Fibroblast of villous mesenchyme (primary cell): ENCODE data around the gene LDLR. TPM values are rescaled to one million over a fixed set of nuclear protein-coding genes. Genes with fewer than 3 reads are reported as not detected.

Experiments used
- DNase-seq: peaks from one replicate; pipeline ENCODE4 v3.0.0-alpha.2; 2010; ENCODE audit warnings: low read depth
- H3K4me3 ChIP-seq: 2 replicates; pipeline ENCODE4 v1.5.1; 2011; ENCODE audit warnings: low read depth, mild to moderate bottlenecking, low read length
- CTCF ChIP-seq: IDR thresholded peaks from 2 replicates; pipeline ENCODE4 v1.5.1; 2012; ENCODE audit warnings: low read depth, mild to moderate bottlenecking, low read length; ENCODE audit not compliant: insufficient read depth
- total RNA-seq: library from RNA; depleted of rRNA; stranded (reverse); fragments of >200 nt; gene quantifications from 2 replicates; pipeline ENCODE4 v1.2.3, GENCODE V29; 2012

The LDLR gene
- total RNA-seq, 1 donor: 392 TPM

GRCh38 chr19:11059511-11060358 lies 29.5 kb upstream of the LDLR start:
- TF ChIP-seq CTCF: no peak
- DNase-seq: no peak
- no peak overlapping the region for H3K4me3 ChIP-seq

- no peak overlapping the region for H3K4me3 ChIP-seq
- no peak for TF ChIP-seq CTCF
- DNase-seq: peak; percentile 59
Measured at GRCh38 chr19:11061952-11062351, 27.3 kb upstream of the LDLR start.

- no peak overlapping the region for H3K4me3 ChIP-seq
- DNase-seq: no peak
- no peak for TF ChIP-seq CTCF
Measured at GRCh38 chr19:11063434-11063833, 25.8 kb upstream of the LDLR start.

- peak; percentile 25 for DNase-seq
Measured at GRCh38 chr19:11064831-11065303, 24.4 kb upstream of the LDLR start.

GRCh38 chr19:11066326-11066725 lies 22.9 kb upstream of the LDLR start:
- no peak for TF ChIP-seq CTCF
- no peak for DNase-seq
- H3K4me3 ChIP-seq: no peak overlapping the region

More at GRCh38 chr19:11064831-11065303, 24.4 kb upstream of the LDLR start:
- no peak overlapping the region for H3K4me3 ChIP-seq
- no peak for TF ChIP-seq CTCF

- H3K4me3 ChIP-seq: no peak overlapping the region
- no peak for TF ChIP-seq CTCF
- DNase-seq: peak; percentile 40
Measured at GRCh38 chr19:11067356-11068113, 21.7 kb upstream of the LDLR start.
